ENCODE data around the gene CEP162. TPM values are rescaled to one million over a fixed set of nuclear protein-coding genes. Genes with fewer than 3 reads are reported as not detected.
"Not testable (repeated sequence)": the region's sequence is repeated elsewhere in the genome, so short reads cannot be mapped to it uniquely, and the experiment has no call there.

CEP162 gene
- total RNA-seq, 1 donor from 2014 or later = 3.9 TPM

DNA sequence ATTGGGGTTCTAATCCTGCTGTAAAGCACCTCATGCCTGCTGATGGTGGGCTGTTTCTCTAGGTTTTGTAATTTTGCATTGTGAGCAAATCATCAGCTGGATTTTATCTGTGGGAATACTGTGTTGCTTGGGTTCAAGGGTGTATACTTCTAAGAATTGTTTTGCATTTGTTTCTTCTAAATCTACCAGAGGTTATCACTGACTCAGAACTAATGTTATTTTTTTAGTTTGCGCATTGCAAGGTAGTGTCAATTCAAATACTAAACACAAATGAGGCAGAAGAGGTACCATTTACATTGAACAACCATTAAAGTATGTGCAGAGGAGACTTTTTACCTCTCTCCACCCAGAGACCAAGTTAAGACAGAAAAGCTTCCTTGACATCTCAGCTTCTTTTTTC is 60.0 kb downstream of the CEP162 start:
- ATAC-seq = no peak

DNA sequence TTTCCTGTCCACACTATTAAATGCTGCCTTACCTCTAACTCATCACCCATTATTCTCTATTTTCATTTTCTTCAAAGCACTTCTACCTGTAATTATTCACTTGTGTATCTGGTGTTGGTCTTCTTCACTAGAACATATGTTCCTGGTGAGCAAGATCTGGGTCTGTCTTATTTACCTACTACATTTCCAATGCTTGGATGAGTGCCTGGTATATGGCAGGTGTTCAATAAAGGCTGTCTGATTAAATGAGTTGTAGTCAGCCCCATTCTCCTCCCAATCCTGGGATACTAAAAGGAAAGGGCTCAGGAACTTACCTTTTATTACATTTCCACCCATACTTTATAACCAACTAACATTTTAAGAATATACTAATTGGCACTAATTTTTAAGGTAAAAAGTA is 61.0 kb downstream of the CEP162 start:
- intact Hi-C loops (cut with DNase I) = no loop called here
- ATAC-seq = no peak

More for the DNA sequence above, 60.0 kb downstream of the CEP162 start:
- no peak for DNase-seq (ENCODE audit: missing footprints)
- intact Hi-C loops (cut with DNase I) = no loop called here

DNA sequence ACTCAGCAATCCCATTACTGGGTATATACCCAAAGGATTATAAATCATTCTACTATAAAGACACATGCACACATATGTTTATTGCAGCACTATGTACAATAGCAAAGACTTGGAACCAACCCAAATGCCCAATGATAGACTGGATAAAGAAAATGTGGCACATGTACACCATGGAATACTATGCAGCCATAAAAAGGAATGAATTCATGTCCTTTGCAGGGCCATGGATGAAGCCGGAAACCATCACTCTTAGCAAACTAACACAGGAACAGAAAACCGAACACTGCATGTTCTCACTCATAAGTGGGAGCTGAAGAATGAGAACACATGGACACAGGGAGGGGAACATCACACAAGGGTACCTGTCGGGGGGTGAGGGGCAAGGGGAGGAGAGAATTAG is 63.1 kb downstream of the CEP162 start:
- intact Hi-C loops (cut with DNase I); DNase-seq (ENCODE audit: missing footprints); ATAC-seq: not testable (repeated sequence)

More for the DNA sequence above, 61.0 kb downstream of the CEP162 start:
- DNase-seq (ENCODE audit: missing footprints) = no peak

DNA sequence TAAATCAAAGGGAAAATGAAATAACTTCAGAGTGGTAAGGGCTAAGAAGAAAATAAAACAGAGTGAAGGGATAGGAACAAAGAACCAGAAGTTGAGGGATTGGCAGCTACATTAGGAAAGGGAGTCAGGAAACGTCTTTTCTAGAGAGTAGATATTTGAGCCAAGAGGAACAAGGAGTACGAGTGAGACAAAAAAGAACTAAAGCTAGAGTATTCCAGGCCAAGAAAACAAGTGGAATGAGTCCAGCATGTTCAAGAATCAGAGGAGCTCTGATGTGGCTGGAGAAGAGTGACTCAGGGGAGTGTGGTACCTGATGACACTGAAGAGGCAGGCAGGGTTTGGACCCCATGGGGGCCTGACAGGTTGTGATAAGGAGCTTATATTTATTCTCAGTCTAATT is 66.3 kb downstream of the CEP162 start:
- intact Hi-C loops (cut with DNase I) = no loop called here
- ATAC-seq (no peak), DNase-seq (ENCODE audit: missing footprints) (no peak)

DNA sequence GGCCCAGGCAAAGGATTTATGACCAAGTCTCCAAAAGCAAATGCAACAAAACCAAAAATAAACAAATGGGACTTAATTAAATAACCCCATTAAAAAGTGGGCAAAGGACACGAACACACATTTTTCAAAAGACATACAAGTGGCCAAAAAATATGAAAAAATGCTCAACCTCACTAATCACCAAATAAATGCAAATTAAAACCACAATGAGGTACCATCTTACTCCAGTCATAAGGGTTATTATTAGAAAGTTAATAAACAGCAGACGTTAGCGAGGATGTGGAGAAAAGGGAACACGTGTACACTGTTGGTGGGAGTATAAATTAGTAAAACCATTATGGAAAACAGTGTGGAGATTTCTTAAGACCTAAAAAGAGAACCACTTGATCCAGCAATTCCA is 71.1 kb downstream of the CEP162 start:
- no peak for DNase-seq (ENCODE audit: missing footprints)
- intact Hi-C loops (cut with DNase I) = no loop called here
- no peak for ATAC-seq

DNA sequence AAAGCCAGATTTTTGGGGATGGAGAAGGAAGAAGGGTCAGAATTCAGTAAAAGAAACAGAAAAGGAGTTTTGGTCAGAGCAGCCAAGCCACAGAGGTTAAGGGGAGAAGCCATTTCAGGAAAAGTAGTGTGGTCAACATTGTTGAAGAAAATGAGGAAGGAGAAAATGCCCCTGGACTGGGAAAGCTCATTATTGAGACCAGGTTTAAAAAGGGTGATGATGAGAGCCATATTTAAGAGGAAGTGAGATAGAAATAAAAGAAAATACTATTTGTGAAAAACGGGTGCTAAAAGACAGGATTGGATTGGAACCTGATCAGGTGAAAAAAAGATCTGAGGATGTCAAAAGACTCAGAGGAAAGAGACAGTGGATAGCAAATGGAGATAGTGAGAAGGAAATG is 75.8 kb downstream of the CEP162 start:
- intact Hi-C loops (cut with DNase I) = no loop called here
- DNase-seq (ENCODE audit: missing footprints) = no peak
- ATAC-seq = no peak

DNA sequence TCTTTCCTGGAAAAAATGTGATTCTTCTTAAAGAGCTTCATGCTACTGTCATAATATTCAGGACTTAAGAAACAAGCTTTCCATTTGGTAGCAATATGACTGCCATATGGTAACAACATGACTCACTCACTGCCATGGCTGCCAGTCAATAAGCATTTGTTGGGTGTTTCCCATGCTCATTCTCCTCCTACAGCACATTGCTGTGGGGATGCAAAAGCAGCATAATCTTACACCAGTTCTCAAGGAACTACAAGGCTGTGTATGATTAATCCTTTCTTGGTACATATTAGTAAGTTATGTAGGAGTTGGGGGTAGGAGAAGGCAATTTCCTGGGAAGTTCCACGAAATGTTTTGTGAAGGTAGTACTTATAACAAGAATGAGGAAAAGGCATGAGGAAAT is 76.7 kb downstream of the CEP162 start:
- DNase-seq (ENCODE audit: missing footprints) (no peak), ATAC-seq (no peak)
- intact Hi-C loops (cut with DNase I) = no loop called here

DNA sequence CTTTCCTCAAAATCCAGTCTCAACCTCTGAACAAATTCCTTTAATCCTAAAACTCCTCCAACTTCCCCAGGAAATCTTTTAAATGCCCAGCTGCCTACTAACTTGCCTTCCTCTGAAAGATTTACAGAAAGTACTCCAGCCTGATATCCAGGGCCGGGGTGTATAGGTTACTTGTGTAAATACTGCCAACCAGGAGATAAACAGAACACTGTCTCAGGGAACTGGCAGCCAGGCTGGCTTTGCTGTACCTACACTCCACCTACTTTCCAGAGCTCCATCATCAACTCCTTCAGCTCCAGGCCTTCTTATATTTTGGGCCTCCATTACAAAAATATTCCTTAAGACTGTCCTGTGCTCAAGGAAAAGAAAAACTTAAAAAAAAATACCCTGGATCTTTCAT is 85.9 kb downstream of the CEP162 start:
- intact Hi-C loops (cut with DNase I) = no loop called here
- DNase-seq (ENCODE audit: missing footprints) (no peak), ATAC-seq (no peak)

DNA sequence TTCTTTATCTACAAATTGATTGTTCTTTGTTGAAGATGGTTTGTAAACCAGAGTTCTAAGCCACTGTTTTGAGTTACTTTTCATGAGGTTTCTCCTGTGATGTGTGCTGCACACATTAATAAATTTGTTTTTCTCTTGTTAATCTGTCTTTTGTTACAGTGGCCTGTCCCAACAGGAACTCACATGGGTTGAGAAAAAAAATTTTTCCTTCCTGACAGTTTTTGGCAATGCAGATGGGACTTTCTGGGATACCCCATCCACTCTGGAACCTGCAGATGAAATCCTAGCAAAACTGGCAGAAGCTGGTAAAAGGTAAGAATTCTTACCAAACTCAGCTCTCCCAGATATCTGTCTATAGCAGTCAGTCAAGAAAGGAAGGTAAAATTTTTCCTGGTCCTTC is 88.1 kb downstream of the CEP162 start:
- DNase-seq (ENCODE audit: missing footprints) (no peak), ATAC-seq (no peak)
- intact Hi-C loops (cut with DNase I) = no loop called here

DNA sequence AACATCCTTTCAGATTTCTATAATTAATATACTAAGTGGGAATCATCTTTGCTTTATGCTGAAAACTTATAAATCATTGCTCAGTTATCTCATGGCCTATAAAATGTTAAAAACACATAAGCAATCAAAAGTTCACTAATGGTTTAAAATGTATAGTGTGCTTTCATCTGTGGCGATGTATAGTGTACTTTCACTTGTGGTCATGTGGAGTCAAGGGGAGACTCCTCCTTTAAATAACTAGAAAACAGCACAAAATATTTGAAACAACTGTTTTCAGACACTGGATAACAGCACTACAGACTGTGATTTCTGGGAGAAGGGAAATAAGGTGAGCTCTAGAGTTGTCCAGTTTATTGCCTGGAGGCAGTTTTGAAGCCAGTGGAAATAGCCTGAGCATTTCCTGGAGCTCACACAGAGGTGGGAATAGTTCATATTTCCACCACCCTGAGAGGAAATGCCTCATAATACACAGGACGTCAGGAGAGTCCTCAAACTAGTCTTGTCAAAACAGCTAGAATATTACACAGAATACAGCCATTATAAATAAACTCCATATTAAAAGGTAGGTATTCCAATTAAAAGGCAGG is 89.4 kb downstream of the CEP162 start:
- ATAC-seq (no peak), DNase-seq (ENCODE audit: missing footprints) (no peak)

DNA sequence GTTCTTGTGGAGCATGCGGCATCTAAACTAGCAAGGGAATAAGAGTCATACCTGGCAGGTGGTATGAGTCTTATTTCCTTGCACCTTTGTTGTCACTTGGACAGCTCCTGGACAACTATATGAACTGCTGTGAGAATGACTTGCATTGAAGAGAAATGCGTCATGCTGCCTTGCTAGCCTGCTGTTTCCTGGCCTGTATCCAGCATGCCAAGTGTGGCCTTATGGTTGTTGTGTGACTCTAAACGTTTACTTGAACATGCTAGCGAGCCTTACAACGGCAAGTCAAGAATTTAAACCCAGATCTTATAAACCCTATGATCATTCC is 90.4 kb downstream of the CEP162 start:
- intact Hi-C loops (cut with DNase I) = no loop called here
- DNase-seq (ENCODE audit: missing footprints) (no peak), ATAC-seq (no peak)

More for the DNA sequence above, 89.4 kb downstream of the CEP162 start:
- intact Hi-C loops (cut with DNase I) = no loop called here

DNA sequence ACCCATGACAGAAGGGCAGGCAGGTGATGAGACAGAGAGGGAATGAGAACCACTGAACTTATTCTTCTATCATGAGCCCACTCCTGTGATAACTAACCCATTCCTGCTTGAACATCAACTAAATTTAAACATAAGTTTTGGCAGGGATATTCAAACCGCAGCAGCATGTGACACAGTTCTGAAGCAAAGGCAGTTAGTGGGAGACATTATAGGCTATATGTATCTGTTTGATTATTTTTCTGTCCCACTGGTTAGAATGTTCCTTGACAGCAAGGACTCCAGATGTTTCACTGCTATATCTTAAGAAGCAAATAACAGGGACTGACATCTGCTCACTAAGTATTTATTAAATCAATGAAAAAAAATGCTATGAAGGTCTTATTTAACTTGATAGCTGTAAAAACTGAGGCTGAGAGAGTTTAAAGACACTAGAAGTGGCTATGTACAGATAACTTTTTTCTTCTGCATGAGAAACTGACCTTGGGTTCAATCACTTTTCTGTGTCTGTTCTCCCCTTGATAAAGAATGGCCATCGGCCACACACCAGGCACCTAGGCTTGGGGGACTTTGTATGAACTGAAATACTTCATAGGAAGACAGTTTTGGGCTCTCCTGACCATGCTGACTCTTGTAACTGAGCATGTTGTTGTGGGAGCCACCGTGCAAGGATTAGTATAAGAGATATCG is 90.9 kb downstream of the CEP162 start:
- ATAC-seq = no peak

DNA sequence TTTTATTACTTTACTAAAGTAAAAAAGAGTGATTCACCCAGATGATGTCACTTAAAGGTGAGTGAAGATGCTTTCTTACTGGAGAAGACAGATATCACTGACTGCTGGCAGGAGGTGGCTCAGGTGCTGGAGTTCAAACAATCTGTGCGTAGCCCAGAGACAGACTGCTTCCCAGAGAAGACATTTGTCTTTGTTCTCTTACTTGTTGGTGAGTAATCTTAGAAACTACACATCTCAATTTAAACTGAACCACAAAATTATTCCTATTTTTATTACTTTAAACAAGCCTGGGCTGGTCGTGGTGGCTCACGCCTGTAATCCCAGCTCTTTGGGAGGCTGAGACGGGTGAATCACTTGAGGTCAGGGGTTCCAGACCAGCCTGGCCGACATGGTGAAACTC is 92.2 kb downstream of the CEP162 start:
- no peak for DNase-seq (ENCODE audit: missing footprints)
- intact Hi-C loops (cut with DNase I) = no loop called here
- ATAC-seq = no peak

More for the DNA sequence above, 90.9 kb downstream of the CEP162 start:
- no peak for DNase-seq (ENCODE audit: missing footprints)
- intact Hi-C loops (cut with DNase I) = no loop called here

DNA sequence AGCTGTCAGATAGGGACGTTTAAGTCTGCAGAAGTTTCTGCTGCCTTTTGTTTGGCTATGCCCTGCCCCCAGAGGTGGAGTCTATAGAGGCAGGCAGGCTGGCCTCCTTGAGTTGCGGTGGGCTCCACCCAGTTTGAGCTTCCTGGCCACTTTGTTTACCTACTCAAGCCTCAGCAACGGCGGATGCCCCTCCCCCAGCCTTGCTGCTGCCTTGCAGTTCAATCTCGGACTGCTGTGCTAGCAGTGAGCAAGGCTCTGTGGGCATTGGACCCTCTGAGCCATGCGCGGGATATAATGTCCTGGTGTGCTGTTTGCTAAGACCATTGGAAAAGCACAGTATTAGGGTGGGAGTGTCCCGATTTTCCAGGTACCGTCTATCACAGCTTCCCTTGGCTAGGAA is 94.1 kb downstream of the CEP162 start:
- intact Hi-C loops (cut with DNase I); DNase-seq (ENCODE audit: missing footprints); ATAC-seq: not testable (repeated sequence)

DNA sequence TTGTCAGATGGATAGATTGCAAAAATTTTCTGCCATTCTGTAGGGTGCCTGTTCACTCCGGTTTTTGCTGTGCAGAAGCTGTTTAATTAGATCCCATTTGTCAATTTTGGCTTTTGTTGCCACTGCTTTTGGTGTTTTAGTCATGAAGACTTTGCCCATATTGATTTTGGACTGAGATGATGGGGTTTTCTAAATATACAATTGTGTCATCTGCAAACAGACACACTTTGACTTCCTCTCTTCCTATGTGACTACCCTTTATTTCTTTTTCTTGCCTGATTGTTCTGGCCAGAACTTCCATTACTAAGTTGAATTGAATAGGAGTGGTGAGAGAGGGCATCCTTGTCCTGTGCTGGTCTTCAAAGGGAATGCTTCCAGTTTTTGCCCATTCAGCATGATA is 97.9 kb downstream of the CEP162 start:
- DNase-seq (ENCODE audit: missing footprints); intact Hi-C loops (cut with DNase I); ATAC-seq: not testable (repeated sequence)

DNA sequence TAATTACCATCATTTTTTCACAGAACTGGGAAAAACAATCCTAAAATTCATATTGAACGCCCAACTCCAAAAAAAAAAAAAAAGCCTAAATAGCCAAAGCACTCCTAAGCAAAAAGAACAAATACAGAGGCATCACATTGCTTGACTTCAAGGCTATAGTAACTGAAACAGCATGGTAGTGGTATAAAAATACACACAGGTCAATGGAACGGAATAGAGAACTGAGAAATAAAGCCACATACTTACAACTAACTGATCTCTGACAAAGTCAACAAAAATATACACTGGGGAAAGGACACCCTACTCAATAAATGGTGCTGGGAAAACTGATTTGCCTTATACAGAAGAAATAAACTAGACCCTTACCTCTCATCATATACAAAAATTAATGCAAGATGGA is 104.3 kb downstream of the CEP162 start:
- DNase-seq (ENCODE audit: missing footprints) (no peak), ATAC-seq (no peak)
- intact Hi-C loops (cut with DNase I) = no loop called here

DNA sequence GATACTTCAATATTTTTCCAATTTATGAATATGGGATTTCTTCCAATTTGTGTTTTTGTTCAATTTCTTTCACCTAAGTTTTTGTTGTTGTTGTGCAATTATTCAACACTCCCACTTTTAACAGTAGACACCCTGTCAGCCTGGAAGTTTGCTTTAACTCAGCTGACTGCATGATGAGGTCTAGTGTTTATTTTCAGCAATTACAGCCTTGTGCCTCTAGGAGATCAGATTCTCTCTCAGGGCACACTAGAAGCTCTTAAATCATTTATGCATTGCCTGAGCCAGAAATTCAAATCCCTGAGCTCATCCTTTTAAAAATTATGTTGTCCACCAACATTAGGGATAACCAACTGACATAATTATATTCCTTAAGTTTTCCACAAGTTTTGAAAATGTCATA is 108.2 kb downstream of the CEP162 start:
- DNase-seq (ENCODE audit: missing footprints) (no peak), ATAC-seq (no peak)
- intact Hi-C loops (cut with DNase I) = no loop called here

DNA sequence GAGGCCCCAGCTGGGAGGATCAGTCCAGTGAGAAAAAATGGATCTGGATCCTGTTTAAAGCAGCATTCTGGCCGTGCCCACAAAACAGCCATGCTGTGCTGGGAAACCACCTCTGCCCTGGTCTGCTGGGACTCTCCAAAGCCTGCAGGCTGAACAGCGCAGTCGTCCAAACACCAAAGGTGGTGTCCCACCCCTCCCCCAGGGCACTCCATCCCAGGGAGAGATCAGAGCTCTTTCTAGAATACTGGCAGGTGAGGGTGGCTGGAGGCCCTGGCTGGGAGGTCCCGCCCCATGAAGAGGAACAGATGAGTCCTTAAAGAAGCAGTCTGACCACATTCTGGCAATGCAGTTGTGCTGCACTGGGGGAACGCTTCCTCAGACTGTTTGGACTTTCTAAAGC is 109.3 kb downstream of the CEP162 start:
- ATAC-seq (no peak), DNase-seq (ENCODE audit: missing footprints) (no peak)
- intact Hi-C loops (cut with DNase I) = no loop called here

DNA sequence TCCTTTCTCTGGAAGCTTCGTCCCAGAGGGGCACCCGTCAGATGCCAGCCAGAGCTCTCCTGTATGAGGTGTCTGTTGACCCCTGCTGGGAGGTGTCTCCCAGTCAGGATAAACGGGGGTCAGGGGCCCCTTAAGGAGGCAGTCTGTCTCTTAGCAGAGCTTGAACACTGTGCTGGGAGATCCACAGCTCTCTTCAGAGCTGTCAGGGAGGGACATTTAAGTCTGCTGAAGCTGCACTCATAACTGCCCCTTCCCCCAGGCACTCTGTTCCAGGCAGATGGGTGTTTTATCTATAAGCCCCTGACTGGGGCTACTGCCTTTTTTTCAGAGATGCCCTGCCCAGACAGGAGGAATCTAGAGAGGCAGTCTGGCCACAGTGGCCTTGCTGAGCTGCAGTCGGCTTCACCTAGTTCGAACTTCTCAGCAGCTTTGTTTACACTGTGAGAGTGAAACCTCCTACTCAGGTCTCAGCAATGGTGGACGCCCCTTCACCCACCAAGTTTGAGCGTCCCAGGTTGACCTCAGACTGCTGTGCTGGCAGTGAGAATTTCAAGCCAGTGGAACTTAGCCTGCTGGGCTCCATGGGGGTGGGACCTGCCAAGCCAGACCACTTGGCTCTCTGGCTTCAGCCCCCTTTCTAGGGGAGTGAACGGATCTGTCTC is 112.4 kb downstream of the CEP162 start:
- ATAC-seq; DNase-seq (ENCODE audit: missing footprints); intact Hi-C loops (cut with DNase I): not testable (repeated sequence)

DNA sequence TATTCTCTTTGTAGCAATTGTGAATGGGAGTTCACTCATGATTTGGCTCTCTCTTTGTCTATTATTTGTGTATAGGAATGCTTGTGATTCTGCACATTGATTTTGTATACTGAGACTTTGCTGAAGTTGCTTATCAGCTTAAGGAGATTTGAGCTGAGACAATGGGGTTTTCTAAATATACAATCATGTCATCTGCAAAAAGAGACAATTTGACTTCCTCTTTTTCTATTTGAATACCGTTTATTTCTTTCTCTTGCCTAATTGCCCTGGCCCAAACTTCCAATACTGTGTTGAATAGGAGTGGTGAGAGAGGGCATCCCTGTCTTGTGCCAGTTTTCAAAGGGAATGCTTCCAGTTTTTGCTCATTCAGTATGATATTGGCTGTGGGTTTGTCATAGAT is 116.1 kb downstream of the CEP162 start:
- intact Hi-C loops (cut with DNase I); DNase-seq (ENCODE audit: missing footprints); ATAC-seq: not testable (repeated sequence)

All from Right ventricle myocardium inferior (tissue), 1 donor.